Parathyroid adenoma (tissue), 2 donors: ENCODE data around the gene ARPC2.

Source experiments
- H2AFZ ChIP-seq: fragments of 300-600 bp; sonication (generic); one replicate; pipeline ENCODE4 v1.7.0; 2017; ENCODE audit warnings: antibody characterized with exemption, mild to moderate bottlenecking
- H3K27ac ChIP-seq: fragments of 300-600 bp; sonication (generic); one replicate; pipeline ENCODE4 v1.7.0; 2017
- H3K27me3 ChIP-seq: fragments of 300-600 bp; sonication (generic); one replicate; pipeline ENCODE4 v1.7.0; 2017; ENCODE audit warnings: low read length; ENCODE audit not compliant: control insufficient read depth, insufficient read depth
- H3K36me3 ChIP-seq: fragments of 300-600 bp; sonication (generic); one replicate; pipeline ENCODE4 v1.7.0; 2017; ENCODE audit warnings: low read length; ENCODE audit not compliant: control insufficient read depth, insufficient read depth
- H3K4me1 ChIP-seq: fragments of 300-600 bp; sonication (generic); one replicate; pipeline ENCODE4 v1.7.0; 2017; ENCODE audit warnings: control low read depth
- H3K4me2 ChIP-seq: fragments of 300-600 bp; sonication (generic); one replicate; pipeline ENCODE4 v1.7.0; 2017; ENCODE audit warnings: low read length
- H3K4me3 ChIP-seq: fragments of 300-600 bp; sonication (generic); one replicate; pipeline ENCODE4 v1.7.0; 2017; ENCODE audit warnings: low read depth, low read length
- H3K79me2 ChIP-seq: fragments of 300-600 bp; sonication (generic); one replicate; pipeline ENCODE4 v1.7.0; 2017; ENCODE audit warnings: control low read depth
- H3K9ac ChIP-seq: fragments of 300-600 bp; sonication (generic); one replicate; pipeline ENCODE4 v1.7.0; 2017; ENCODE audit warnings: mild to moderate bottlenecking
- H3K9me3 ChIP-seq: fragments of 300-600 bp; sonication (generic); one replicate; pipeline ENCODE4 v1.7.0; 2017; ENCODE audit warnings: low read length; ENCODE audit not compliant: control insufficient read depth
- TF ChIP-seq, protein P1 (sequence below): fragments of 300-600 bp; sonication (generic); IDR thresholded peaks from one replicate; pipeline ENCODE4 v1.7.0; 2017; ENCODE audit warnings: antibody characterized with exemption, mild to moderate bottlenecking
- donor health status: primary hyperparathyroidism.

ARPC2 gene

GRCh38 chr2:218245214-218245613 lies 28.2 kb downstream of the ARPC2 start:
- Histone ChIP-seq H3K27ac (no peak overlapping the region), H3K4me2 (no peak overlapping the region), H3K4me1 (no peaks in the 10 kb centered on the region), H3K27me3 (no peaks in the 10 kb centered on the region), H2AFZ (no peak overlapping the region), H3K9ac (no peak overlapping the region), H3K79me2 (peaks cover 3% of the 10 kb centered on the region), H3K4me3 (no peak overlapping the region), H3K9me3 (no peaks in the 10 kb centered on the region), H3K36me3 (no peaks in the 10 kb centered on the region)
- TF ChIP-seq, protein P1, sequence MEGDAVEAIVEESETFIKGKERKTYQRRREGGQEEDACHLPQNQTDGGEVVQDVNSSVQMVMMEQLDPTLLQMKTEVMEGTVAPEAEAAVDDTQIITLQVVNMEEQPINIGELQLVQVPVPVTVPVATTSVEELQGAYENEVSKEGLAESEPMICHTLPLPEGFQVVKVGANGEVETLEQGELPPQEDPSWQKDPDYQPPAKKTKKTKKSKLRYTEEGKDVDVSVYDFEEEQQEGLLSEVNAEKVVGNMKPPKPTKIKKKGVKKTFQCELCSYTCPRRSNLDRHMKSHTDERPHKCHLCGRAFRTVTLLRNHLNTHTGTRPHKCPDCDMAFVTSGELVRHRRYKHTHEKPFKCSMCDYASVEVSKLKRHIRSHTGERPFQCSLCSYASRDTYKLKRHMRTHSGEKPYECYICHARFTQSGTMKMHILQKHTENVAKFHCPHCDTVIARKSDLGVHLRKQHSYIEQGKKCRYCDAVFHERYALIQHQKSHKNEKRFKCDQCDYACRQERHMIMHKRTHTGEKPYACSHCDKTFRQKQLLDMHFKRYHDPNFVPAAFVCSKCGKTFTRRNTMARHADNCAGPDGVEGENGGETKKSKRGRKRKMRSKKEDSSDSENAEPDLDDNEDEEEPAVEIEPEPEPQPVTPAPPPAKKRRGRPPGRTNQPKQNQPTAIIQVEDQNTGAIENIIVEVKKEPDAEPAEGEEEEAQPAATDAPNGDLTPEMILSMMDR, result no peak

DNA sequence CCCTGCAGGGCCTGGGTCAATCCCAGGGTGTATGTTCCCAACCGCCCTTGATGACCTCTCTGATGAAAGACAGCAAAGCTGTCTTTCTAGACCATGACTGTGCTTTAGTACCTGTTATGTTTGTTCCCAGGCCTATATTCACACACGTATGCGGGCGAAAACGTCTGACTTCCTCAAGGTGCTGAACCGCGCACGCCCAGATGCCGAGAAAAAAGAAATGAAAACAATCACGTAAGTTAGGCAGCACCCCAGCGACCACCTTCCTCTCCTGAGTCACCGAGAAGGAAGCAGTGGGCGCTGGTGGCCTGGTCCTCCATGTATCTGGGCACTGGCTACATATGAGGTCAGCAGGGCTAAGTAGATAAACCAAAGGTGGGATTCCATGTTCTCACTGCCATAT lies 32.7 kb downstream of the ARPC2 start:
- Histone ChIP-seq H3K27me3 (no peaks in the 10 kb centered on the region), H3K27ac (no peak overlapping the region), H2AFZ (no peak overlapping the region), H3K79me2 (no peaks in the 10 kb centered on the region), H3K9me3 (no peaks in the 10 kb centered on the region), H3K4me3 (no peak overlapping the region), H3K36me3 (no peaks in the 10 kb centered on the region), H3K4me2 (no peak overlapping the region), H3K9ac (no peak overlapping the region), H3K4me1 (no peaks in the 10 kb centered on the region)
- TF ChIP-seq, protein P1, result no peak

DNA sequence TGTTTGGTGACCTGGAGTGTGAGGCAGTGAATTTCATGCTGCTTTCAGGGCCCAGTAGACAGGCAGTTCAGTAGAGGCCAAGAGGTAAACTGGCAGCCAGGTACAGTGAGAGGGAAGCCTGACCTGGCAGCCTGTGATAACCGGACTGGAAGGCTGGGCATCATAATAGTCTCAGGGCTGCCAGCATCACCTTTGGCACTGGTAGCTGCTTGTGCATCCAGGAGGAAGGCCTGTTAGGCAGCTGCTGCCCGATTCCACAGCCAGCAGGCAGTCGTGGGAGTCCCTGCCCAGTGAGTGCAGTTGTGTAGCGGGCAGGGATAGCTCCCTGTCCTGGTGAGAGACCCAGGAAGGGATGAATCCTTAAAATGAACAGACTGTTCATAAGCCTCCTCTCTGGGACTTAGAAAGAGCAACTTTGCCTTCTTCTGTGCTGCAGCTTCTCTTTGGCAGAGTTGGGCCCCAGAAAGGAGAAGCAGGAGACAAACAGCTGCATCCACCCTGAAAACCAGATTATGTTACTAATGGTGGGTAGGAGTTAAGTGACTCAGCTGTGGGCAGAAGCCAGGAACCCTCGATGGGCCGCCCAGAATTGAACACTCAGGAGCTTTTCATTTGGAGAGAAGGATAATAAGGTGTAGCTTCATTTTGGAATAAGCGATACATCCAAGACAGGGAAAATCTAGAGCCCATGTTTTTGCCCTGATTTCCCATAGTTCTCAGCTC lies 35.7 kb downstream of the ARPC2 start:
- H3K79me2 ChIP-seq, result no peaks in the 10 kb centered on the region
- no peaks in the 10 kb centered on the region for H3K9me3 ChIP-seq
- TF ChIP-seq, protein P1, result no peak
- no peak overlapping the region for H3K4me3 ChIP-seq
- peaks cover 2% of the 10 kb centered on the region for H3K4me1 ChIP-seq
- no peaks in the 10 kb centered on the region for H3K27me3 ChIP-seq
- no peaks in the 10 kb centered on the region for H3K36me3 ChIP-seq
- H3K27ac ChIP-seq, result no peak overlapping the region
- no peak overlapping the region for H3K4me2 ChIP-seq
- H2AFZ ChIP-seq, result no peak overlapping the region
- H3K9ac ChIP-seq, result no peak overlapping the region

- H2AFZ ChIP-seq, result no peak overlapping the region
- H3K4me3 ChIP-seq, result no peak overlapping the region
- H3K9ac ChIP-seq, result no peak overlapping the region
- H3K4me1 ChIP-seq, result peaks cover 2% of the 10 kb centered on the region
- H3K36me3 ChIP-seq, result no peaks in the 10 kb centered on the region
- H3K9me3 ChIP-seq, result no peaks in the 10 kb centered on the region
- H3K79me2 ChIP-seq, result no peaks in the 10 kb centered on the region
- TF ChIP-seq, protein P1, result no peak
- no peak overlapping the region for H3K27ac ChIP-seq
- no peak overlapping the region for H3K4me2 ChIP-seq
- H3K27me3 ChIP-seq, result no peaks in the 10 kb centered on the region
Measured at GRCh38 chr2:218253232-218253625, 36.2 kb downstream of the ARPC2 start.

- Histone ChIP-seq H3K27me3 (no peaks in the 10 kb centered on the region), H3K27ac (no peak overlapping the region), H3K4me1 (peaks cover 2% of the 10 kb centered on the region), H3K9ac (no peak overlapping the region), H3K79me2 (no peaks in the 10 kb centered on the region), H3K9me3 (no peaks in the 10 kb centered on the region), H3K4me3 (no peak overlapping the region), H2AFZ (no peak overlapping the region), H3K4me2 (no peak overlapping the region), H3K36me3 (no peaks in the 10 kb centered on the region)
- TF ChIP-seq, protein P1, result no peak
Measured at GRCh38 chr2:218255446-218255845, 38.5 kb downstream of the ARPC2 start.
